Caco-2 (cell line): Measurements from ENCODE around the gene NRDC. TPM values are rescaled to one million over a fixed set of nuclear protein-coding genes. Genes with fewer than 3 reads are reported as not detected.

Experiments used
- BruUV-seq: library from RNA; stranded (reverse); fragments of 400-500 nt; replicated peaks from 2 replicates; lab custom pipeline; 2021; lab: Mats Ljungman, UMichigan
- CTCF ChIA-PET: fragments of 300-600 bp; sonication (Branson Sonifier 250); formaldehyde crosslinking; loops from one replicate; lab custom pipeline; 2022; ENCODE audit warnings: antibody characterized with exemption; lab: Charles Lee
- POLR2A ChIA-PET: fragments of 300-600 bp; sonication (Branson Sonifier 250); formaldehyde crosslinking; loops from one replicate; lab custom pipeline; 2022; ENCODE audit warnings: antibody characterized with exemption; lab: Charles Lee
- DNase-seq, 2 experiments: peaks; one replicate each; pipeline versions ENCODE4 v3.0.0 to v3.0.0-alpha.2; 2020 to 2022
- H3K27me3 ChIP-seq: replicated peaks from 2 replicates; pipeline ENCODE4 v1.6.0; 2011; ENCODE audit warnings: low read length; ENCODE audit not compliant: control insufficient read depth, insufficient read depth
- H3K36me3 ChIP-seq: 2 replicates; pipeline ENCODE4 v1.5.1; 2011; ENCODE audit warnings: low read length; ENCODE audit not compliant: control insufficient read depth, insufficient read depth
- H3K4me1 ChIP-seq: fragments of 250-450 bp; sonication (Bioruptor Pico); 2 replicates; pipeline ENCODE4 v1.5.1; 2020; ENCODE audit warnings: mild to moderate bottlenecking
- H3K4me3 ChIP-seq: 2 replicates; pipeline ENCODE4 v1.5.1; 2011; ENCODE audit warnings: low read depth, mild to moderate bottlenecking, control low read depth, low read length
- H3K9me3 ChIP-seq: fragments of 250-450 bp; sonication (Bioruptor Pico); 2 replicates; pipeline ENCODE4 v1.5.1; 2020; ENCODE audit warnings: mild to moderate bottlenecking, moderate library complexity
- H3K27ac Mint-ChIP-seq: one replicate; pipeline ENCODE4 v1.8.0; 2022; ENCODE audit warnings: mixed read lengths; ENCODE audit not compliant: unreplicated experiment
- H3K27me3 Mint-ChIP-seq: one replicate; pipeline ENCODE4 v1.8.0; 2022; ENCODE audit warnings: mixed read lengths; ENCODE audit not compliant: insufficient read depth, unreplicated experiment
- H3K36me3 Mint-ChIP-seq: one replicate; pipeline ENCODE4 v1.8.0; 2022; ENCODE audit warnings: mild to moderate bottlenecking, mixed read lengths; ENCODE audit not compliant: insufficient read depth, unreplicated experiment
- H3K4me1 Mint-ChIP-seq: one replicate; pipeline ENCODE4 v1.8.0; 2022; ENCODE audit warnings: low read depth, mixed read lengths; ENCODE audit not compliant: unreplicated experiment
- H3K4me3 Mint-ChIP-seq: one replicate; pipeline ENCODE4 v1.8.0; 2022; ENCODE audit warnings: mild to moderate bottlenecking, moderate library complexity, mixed read lengths; ENCODE audit not compliant: unreplicated experiment
- H3K9me3 Mint-ChIP-seq: one replicate; pipeline ENCODE4 v1.8.0; 2022; ENCODE audit warnings: mixed read lengths; ENCODE audit not compliant: unreplicated experiment
- intact Hi-C: fragments of 100-400 bp; cut with micrococcal nuclease; formaldehyde crosslinking; loops from one replicate; pipeline ENCODE4 v1.10.0; 2022; ENCODE audit not compliant: unreplicated experiment
- total RNA-seq: library from RNA; stranded (reverse); gene quantifications from 2 replicates; pipeline ENCODE4 v1.2.3, GENCODE V29; 2022
- TF ChIP-seq, protein P1 (sequence below), 2 experiments: fragments of 200-600 bp in 1 of 2; IDR thresholded peaks; 1 replicate in 1 of 2; 2 replicates in 1 of 2; pipeline versions ENCODE4 v1.5.1 to v1.8.0; 2011 to 2022; ENCODE audit warnings: antibody characterized with exemption in 1 of 2, control low read depth in 1 of 2, inconsistent platforms in 1 of 2, low read depth in 1 of 2, low read length in 1 of 2, mild to moderate bottlenecking in 1 of 2, moderate library complexity in 1 of 2; ENCODE audit not compliant: insufficient read depth in 1 of 2, severe bottlenecking in 1 of 2, unreplicated experiment in 1 of 2

The NRDC gene
- total RNA-seq, 1 experiment from 2014 or later, result 109 TPM

DNA sequence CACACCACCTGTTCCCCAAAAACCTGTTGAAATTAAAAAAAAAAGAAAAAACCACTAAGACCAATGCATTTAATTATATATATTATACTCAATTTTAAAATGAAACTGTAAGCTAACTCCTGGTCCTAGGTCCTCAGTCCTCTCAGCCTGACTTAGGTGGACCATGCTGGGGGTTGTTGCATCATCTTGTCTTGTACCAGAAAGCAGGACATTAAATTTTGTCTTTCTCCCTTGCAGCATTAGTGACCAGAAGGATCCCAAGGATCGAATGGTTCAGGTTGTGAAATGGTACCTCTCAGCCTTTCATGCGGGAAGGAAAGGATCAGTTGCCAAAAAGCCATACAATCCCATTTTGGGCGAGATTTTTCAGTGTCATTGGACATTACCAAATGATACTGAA lies 97.6 kb downstream of the NRDC start:
- Mint-ChIP-seq H3K4me3 (no peak overlapping the region), H3K4me1 (peaks cover 10% of the 10 kb centered on the region), H3K9me3 (no peaks in the 10 kb centered on the region), H3K36me3 (peaks cover 61% of the 10 kb centered on the region), H3K27ac (no peak overlapping the region), H3K27me3 (no peaks in the 10 kb centered on the region)
- Histone ChIP-seq H3K4me1 (no peaks in the 10 kb centered on the region), H3K4me3 (no peak overlapping the region), H3K27me3 (no peaks in the 10 kb centered on the region), H3K9me3 (no peaks in the 10 kb centered on the region), H3K36me3 (no peaks in the 10 kb centered on the region; the same call in 1 of the 2 replicates)
- TF ChIP-seq, protein P1, sequence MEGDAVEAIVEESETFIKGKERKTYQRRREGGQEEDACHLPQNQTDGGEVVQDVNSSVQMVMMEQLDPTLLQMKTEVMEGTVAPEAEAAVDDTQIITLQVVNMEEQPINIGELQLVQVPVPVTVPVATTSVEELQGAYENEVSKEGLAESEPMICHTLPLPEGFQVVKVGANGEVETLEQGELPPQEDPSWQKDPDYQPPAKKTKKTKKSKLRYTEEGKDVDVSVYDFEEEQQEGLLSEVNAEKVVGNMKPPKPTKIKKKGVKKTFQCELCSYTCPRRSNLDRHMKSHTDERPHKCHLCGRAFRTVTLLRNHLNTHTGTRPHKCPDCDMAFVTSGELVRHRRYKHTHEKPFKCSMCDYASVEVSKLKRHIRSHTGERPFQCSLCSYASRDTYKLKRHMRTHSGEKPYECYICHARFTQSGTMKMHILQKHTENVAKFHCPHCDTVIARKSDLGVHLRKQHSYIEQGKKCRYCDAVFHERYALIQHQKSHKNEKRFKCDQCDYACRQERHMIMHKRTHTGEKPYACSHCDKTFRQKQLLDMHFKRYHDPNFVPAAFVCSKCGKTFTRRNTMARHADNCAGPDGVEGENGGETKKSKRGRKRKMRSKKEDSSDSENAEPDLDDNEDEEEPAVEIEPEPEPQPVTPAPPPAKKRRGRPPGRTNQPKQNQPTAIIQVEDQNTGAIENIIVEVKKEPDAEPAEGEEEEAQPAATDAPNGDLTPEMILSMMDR (IDR thresholded peaks at IDR 0.05; ENCODE audit: insufficient read depth in 1 of 2, low read depth in 1 of 2, low read length in 1 of 2, severe bottlenecking in 1 of 2, unreplicated experiment in 1 of 2), result no peak
- CTCF ChIA-PET, result no interaction called here
- DNase-seq, result no peak
- no TSS peak for BruUV-seq
- POLR2A ChIA-PET, result no interaction called here
- intact Hi-C loops, result no loop called here

- no peak overlapping the region for H3K4me3 Mint-ChIP-seq
Observed at GRCh38 chr1:51776408-51776807, 102.1 kb downstream of the NRDC start.

DNA sequence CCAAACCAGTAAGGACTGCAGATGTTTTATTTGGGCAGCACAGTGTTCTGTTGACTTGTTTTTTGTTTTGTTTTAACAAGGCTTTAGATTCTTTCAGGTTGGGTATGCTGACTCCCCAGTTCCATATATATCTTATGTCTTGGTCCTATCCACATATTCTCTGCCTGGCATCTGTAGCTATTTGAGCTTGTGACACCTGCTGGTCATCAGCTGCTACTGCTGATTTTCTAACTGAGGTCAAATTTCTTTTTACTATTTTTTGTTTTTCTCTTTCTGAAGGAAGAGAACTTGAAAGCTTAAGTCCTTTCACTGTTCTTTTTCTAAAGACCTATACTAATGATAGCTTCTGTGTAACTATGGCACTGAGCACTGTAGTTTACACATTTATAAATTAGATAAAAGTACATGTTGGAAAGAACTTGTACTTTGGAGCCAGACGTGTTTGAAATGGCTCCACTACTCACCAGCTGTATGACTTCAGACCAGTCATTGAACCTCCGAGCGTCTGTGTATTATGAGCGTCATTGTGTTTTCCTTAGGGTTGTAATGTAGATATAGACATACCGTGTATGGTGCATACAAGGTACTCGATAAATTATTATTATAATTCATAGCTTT lies 109.4 kb downstream of the NRDC start:
- no peaks in the 10 kb centered on the region for H3K27me3 Mint-ChIP-seq
- Histone ChIP-seq H3K36me3 (no peaks in the 10 kb centered on the region; the same call in 1 of the 2 replicates), H3K4me3 (no peak overlapping the region), H3K27me3 (no peaks in the 10 kb centered on the region), H3K9me3 (no peaks in the 10 kb centered on the region), H3K4me1 (no peaks in the 10 kb centered on the region)
- peak in 1 of 2 experiments; percentile 18 for DNase-seq
- TF ChIP-seq, protein P1 (IDR thresholded peaks at IDR 0.05; ENCODE audit: insufficient read depth in 1 of 2, low read depth in 1 of 2, low read length in 1 of 2, severe bottlenecking in 1 of 2, unreplicated experiment in 1 of 2), result peak; percentile 49 to 63
- peaks cover 6% of the 10 kb centered on the region for H3K4me1 Mint-ChIP-seq
- ChIA-PET CTCF (interaction anchor here (0.6 to 2.2 kb wide), 6 partner anchors 23 to 866 kb away, joined by 3 to 17 read pairs (median 4); no protein-coding TSS in a partner anchor), POLR2A (no interaction called here)
- intact Hi-C loops, result loop anchor here (1.0 to 10.0 kb wide), 3 partner anchors 142 to 324 kb away; no protein-coding TSS in a partner anchor
- no peak overlapping the region for H3K4me3 Mint-ChIP-seq
- H3K36me3 Mint-ChIP-seq, result peaks cover 29% of the 10 kb centered on the region
- H3K27ac Mint-ChIP-seq, result no peak overlapping the region
- no peaks in the 10 kb centered on the region for H3K9me3 Mint-ChIP-seq
- BruUV-seq, result no TSS peak

More at GRCh38 chr1:51776408-51776807, 102.1 kb downstream of the NRDC start:
- no peak for DNase-seq
- no peaks in the 10 kb centered on the region for H3K4me1 Mint-ChIP-seq
- intact Hi-C loops, result no loop called here
- no peaks in the 10 kb centered on the region for H3K27me3 ChIP-seq
- ChIA-PET CTCF (no interaction called here), POLR2A (no interaction called here)
- no peaks in the 10 kb centered on the region for H3K9me3 ChIP-seq
- no peaks in the 10 kb centered on the region for H3K27me3 Mint-ChIP-seq
- TF ChIP-seq, protein P1 (IDR thresholded peaks at IDR 0.05; ENCODE audit: insufficient read depth in 1 of 2, low read depth in 1 of 2, low read length in 1 of 2, severe bottlenecking in 1 of 2, unreplicated experiment in 1 of 2), result no peak
- H3K36me3 Mint-ChIP-seq, result peaks cover 55% of the 10 kb centered on the region
- BruUV-seq, result no TSS peak
- no peaks in the 10 kb centered on the region for H3K4me1 ChIP-seq
- H3K9me3 Mint-ChIP-seq, result no peaks in the 10 kb centered on the region
- H3K27ac Mint-ChIP-seq, result no peak overlapping the region
- no peaks in the 10 kb centered on the region for H3K36me3 ChIP-seq
- no peak overlapping the region for H3K4me3 ChIP-seq
